Measurements from ENCODE around the gene TMEM247.
"Not testable (repeated sequence)": the region's sequence is repeated elsewhere in the genome, so short reads cannot be mapped to it uniquely, and the experiment has no call there.

The TMEM247 gene

GRCh38 chr2:46518861-46519260, 39.5 kb downstream of the TMEM247 start:
- DNase-seq (ENCODE audit: extremely low read depth, low read depth) = no peak
- TF ChIP-seq CTCF (IDR thresholded peaks at IDR 0.05; ENCODE audit: low read depth, low read length, missing control alignments) = no peak
- H3K4me3 ChIP-seq (replicated peaks; ENCODE audit: low read depth, low read length) = no peak overlapping the region

- no peak for TF ChIP-seq CTCF (IDR thresholded peaks at IDR 0.05; ENCODE audit: low read depth, low read length, missing control alignments)
- no peak overlapping the region for H3K4me3 ChIP-seq (replicated peaks; ENCODE audit: low read depth, low read length)
- no peak for DNase-seq (ENCODE audit: extremely low read depth, low read depth)
Measured at GRCh38 chr2:46519265-46519664, 39.9 kb downstream of the TMEM247 start.

- no peak for DNase-seq (ENCODE audit: extremely low read depth, low read depth)
- no peak overlapping the region for H3K4me3 ChIP-seq (replicated peaks; ENCODE audit: low read depth, low read length)
- no peak for TF ChIP-seq CTCF (IDR thresholded peaks at IDR 0.05; ENCODE audit: low read depth, low read length, missing control alignments)
Measured at GRCh38 chr2:46520130-46520711, 40.9 kb downstream of the TMEM247 start.

GRCh38 chr2:46521215-46521683, 41.9 kb downstream of the TMEM247 start:
- no peak overlapping the region for H3K4me3 ChIP-seq (replicated peaks; ENCODE audit: low read depth, low read length)
- no peak for TF ChIP-seq CTCF (IDR thresholded peaks at IDR 0.05; ENCODE audit: low read depth, low read length, missing control alignments)
- peak; percentile 62 for DNase-seq (ENCODE audit: extremely low read depth, low read depth)

- DNase-seq (ENCODE audit: extremely low read depth, low read depth); H3K4me3 ChIP-seq (replicated peaks; ENCODE audit: low read depth, low read length): not testable (repeated sequence)
Measured at GRCh38 chr2:46522385-46522784, 43.0 kb downstream of the TMEM247 start.

- H3K4me3 ChIP-seq (replicated peaks; ENCODE audit: low read depth, low read length) = no peak overlapping the region
- no peak for TF ChIP-seq CTCF (IDR thresholded peaks at IDR 0.05; ENCODE audit: low read depth, low read length, missing control alignments)
- no peak for DNase-seq (ENCODE audit: extremely low read depth, low read depth)
Measured at GRCh38 chr2:46525522-46526155, 46.3 kb downstream of the TMEM247 start.

- H3K4me3 ChIP-seq (replicated peaks; ENCODE audit: low read depth, low read length) = no peak overlapping the region
- no peak for DNase-seq (ENCODE audit: extremely low read depth, low read depth)
- TF ChIP-seq CTCF (IDR thresholded peaks at IDR 0.05; ENCODE audit: low read depth, low read length, missing control alignments) = no peak
Measured at GRCh38 chr2:46528880-46529279, 49.5 kb downstream of the TMEM247 start.
